NT2/D1 (cell line): ENCODE data around the gene SPOCK1.

Source experiments
- SUZ12 ChIP-seq: IDR thresholded peaks from 2 replicates; pipeline ENCODE4 v1.6.1; 2011; ENCODE audit not compliant: insufficient read length, insufficient read depth; ENCODE audit errors: extremely low read depth
- YY1 ChIP-seq: IDR thresholded peaks from 2 replicates; pipeline ENCODE4 v1.6.1; 2011; ENCODE audit not compliant: insufficient read length, insufficient read depth
- ZNF274 ChIP-seq: IDR thresholded peaks from 2 replicates; pipeline ENCODE4 v1.6.1; 2011; ENCODE audit warnings: mild to moderate bottlenecking, low read depth, low read length

GRCh38 chr5:137486707-137487106 is 12.4 kb downstream of the SPOCK1 start:
- TF ChIP-seq YY1: no peak
- no peak for TF ChIP-seq ZNF274
- TF ChIP-seq SUZ12: no peak
